Neural progenitor cell (in vitro differentiated cells): ENCODE data around the gene SNF8. TPM values are rescaled to one million over a fixed set of nuclear protein-coding genes. Genes with fewer than 3 reads are reported as not detected.

Experiments used
- DNase-seq: peaks from one replicate; pipeline ENCODE4 v3.0.0-alpha.2; 2016; ENCODE audit warnings: low spot score
- H2AFZ ChIP-seq: fragments of 200-600 bp; sonication (generic); replicated peaks from 2 replicates; pipeline ENCODE4 v1.6.1; 2016; ENCODE audit warnings: antibody characterized with exemption
- H3F3A ChIP-seq: fragments of 200-600 bp; sonication (generic); 2 replicates; pipeline ENCODE4 v1.6.1; 2016; ENCODE audit warnings: antibody characterized with exemption, low read depth
- H3K27ac ChIP-seq: fragments of 200-600 bp; sonication (generic); 2 replicates; pipeline ENCODE4 v1.5.1; 2016; ENCODE audit warnings: mild to moderate bottlenecking
- H3K27me3 ChIP-seq: fragments of 200-600 bp; sonication (generic); 2 replicates; pipeline ENCODE4 v1.6.1; 2016; ENCODE audit warnings: mild to moderate bottlenecking, moderate library complexity
- H3K36me3 ChIP-seq: fragments of 200-600 bp; sonication (generic); 2 replicates; pipeline ENCODE4 v1.5.1; 2016
- H3K4me1 ChIP-seq: fragments of 200-600 bp; sonication (generic); 2 replicates; pipeline ENCODE4 v1.6.1; 2016; ENCODE audit warnings: mixed run types
- H3K4me2 ChIP-seq: fragments of 200-600 bp; sonication (generic); 2 replicates; pipeline ENCODE4 v1.6.1; 2016
- H3K4me3 ChIP-seq: fragments of 200-600 bp; sonication (generic); 2 replicates; pipeline ENCODE4 v1.5.1; 2016
- H3K79me2 ChIP-seq: fragments of 200-600 bp; sonication (generic); 2 replicates; pipeline ENCODE4 v1.6.1; 2016; ENCODE audit warnings: low read depth
- H3K9ac ChIP-seq: fragments of 200-600 bp; sonication (generic); 2 replicates; pipeline ENCODE4 v1.6.1; 2016
- H3K9me3 ChIP-seq: fragments of 200-600 bp; sonication (generic); 2 replicates; pipeline ENCODE4 v1.5.1; 2016; ENCODE audit warnings: low read depth
- H4K20me1 ChIP-seq: fragments of 200-600 bp; sonication (generic); 2 replicates; pipeline ENCODE4 v1.6.1; 2016; ENCODE audit warnings: low read depth
- H3K27ac Mint-ChIP-seq: 3 replicates; pipeline ENCODE4 v1.8.0; 2021; ENCODE audit warnings: mixed read lengths
- H3K27me3 Mint-ChIP-seq: 2 replicates; pipeline ENCODE4 v1.8.0; 2022; ENCODE audit warnings: low read depth, mild to moderate bottlenecking, inconsistent platforms, moderate library complexity, mixed read lengths; ENCODE audit not compliant: insufficient read depth
- H3K36me3 Mint-ChIP-seq: 3 replicates; pipeline ENCODE4 v1.8.0; 2021; ENCODE audit warnings: mixed read lengths
- H3K4me1 Mint-ChIP-seq: 3 replicates; pipeline ENCODE4 v1.8.0; 2021; ENCODE audit warnings: mixed read lengths
- H3K4me3 Mint-ChIP-seq: 3 replicates; pipeline ENCODE4 v1.8.0; 2021; ENCODE audit warnings: mild to moderate bottlenecking, moderate library complexity, mixed read lengths
- H3K9me3 Mint-ChIP-seq: 3 replicates; pipeline ENCODE4 v1.8.0; 2020; ENCODE audit warnings: mixed read lengths
- CTCF ChIP-seq: fragments of 200-600 bp; sonication (generic); IDR thresholded peaks from 2 replicates; pipeline ENCODE4 v1.5.1; 2017; ENCODE audit warnings: antibody characterized with exemption, mild to moderate bottlenecking
- EZH2 ChIP-seq: fragments of 200-600 bp; sonication (generic); IDR thresholded peaks from 2 replicates; pipeline ENCODE4 v1.6.1; 2017; ENCODE audit warnings: antibody characterized with exemption, mild to moderate bottlenecking, moderate library complexity
- EZH2phosphoT487 ChIP-seq: fragments of 200-600 bp; sonication (generic); IDR thresholded peaks from 2 replicates; pipeline ENCODE4 v1.6.1; 2017; ENCODE audit warnings: antibody characterized with exemption
- total RNA-seq: library from RNA; depleted of rRNA; stranded (reverse); fragments of >200 nt; gene quantifications from 2 replicates; pipeline ENCODE4 v1.2.3, GENCODE V29; 2015; ENCODE audit warnings: low replicate concordance

Gene SNF8
- total RNA-seq, 1 donor from 2014 or later, result 103 TPM

- Mint-ChIP-seq H3K27ac (no peak overlapping the region), H3K4me1 (peaks cover 3% of the 10 kb centered on the region), H3K4me3 (no peak overlapping the region), H3K9me3 (peaks cover 7% of the 10 kb centered on the region), H3K27me3 (peaks cover 11% of the 10 kb centered on the region), H3K36me3 (no peaks in the 10 kb centered on the region)
- Histone ChIP-seq H3K36me3 (no peaks in the 10 kb centered on the region), H3K27me3 (no peaks in the 10 kb centered on the region), H3K4me3 (no peak overlapping the region), H3K79me2 (no peaks in the 10 kb centered on the region), H4K20me1 (no peaks in the 10 kb centered on the region), H3K4me2 (no peak overlapping the region), H3K4me1 (no peaks in the 10 kb centered on the region), H3K9ac (no peak overlapping the region), H3K27ac (no peak overlapping the region), H3F3A (no peaks in the 10 kb centered on the region), H2AFZ (no peak overlapping the region), H3K9me3 (no peaks in the 10 kb centered on the region)
- no peak for DNase-seq
- no peak for TF ChIP-seq EZH2
- TF ChIP-seq CTCF, result no peak
- TF ChIP-seq EZH2phosphoT487, result no peak
Observed at GRCh38 chr17:48981927-48982539, 37.4 kb upstream of the SNF8 start.

GRCh38 chr17:48973806-48974205 lies 29.2 kb upstream of the SNF8 start:
- Histone ChIP-seq H3K27ac (no peak overlapping the region), H3K9me3 (no peaks in the 10 kb centered on the region), H3K79me2 (no peaks in the 10 kb centered on the region), H3K4me1 (peaks cover 24% of the 10 kb centered on the region), H3K4me3 (no peak overlapping the region), H3K4me2 (no peak overlapping the region), H3F3A (peaks cover 22% of the 10 kb centered on the region), H3K36me3 (no peaks in the 10 kb centered on the region), H4K20me1 (no peaks in the 10 kb centered on the region), H3K27me3 (no peaks in the 10 kb centered on the region), H3K9ac (no peak overlapping the region), H2AFZ (no peak overlapping the region)
- no peak overlapping the region for H3K4me3 Mint-ChIP-seq
- H3K27ac Mint-ChIP-seq, result peak overlapping the region; percentile 57
- no peaks in the 10 kb centered on the region for H3K9me3 Mint-ChIP-seq
- TF ChIP-seq EZH2phosphoT487 (no peak), EZH2 (no peak), CTCF (no peak)
- no peak for DNase-seq
- no peaks in the 10 kb centered on the region for H3K36me3 Mint-ChIP-seq
- H3K4me1 Mint-ChIP-seq, result peaks cover 43% of the 10 kb centered on the region
- H3K27me3 Mint-ChIP-seq, result no peaks in the 10 kb centered on the region

- no peak overlapping the region for H3K27ac ChIP-seq
Observed at GRCh38 chr17:48972749-48973097, 28.1 kb upstream of the SNF8 start.

More at GRCh38 chr17:48972749-48973097, 28.1 kb upstream of the SNF8 start:
- Mint-ChIP-seq H3K27ac (peak overlapping the region; percentile 97), H3K27me3 (no peaks in the 10 kb centered on the region), H3K4me3 (peak overlapping the region; percentile 63), H3K4me1 (peaks cover 50% of the 10 kb centered on the region), H3K9me3 (no peaks in the 10 kb centered on the region), H3K36me3 (no peaks in the 10 kb centered on the region)
- H4K20me1 ChIP-seq, result no peaks in the 10 kb centered on the region
- TF ChIP-seq EZH2 (no peak), EZH2phosphoT487 (no peak), CTCF (no peak)
- H3K36me3 ChIP-seq, result no peaks in the 10 kb centered on the region
- no peaks in the 10 kb centered on the region for H3K27me3 ChIP-seq
- no peak for DNase-seq
- H3K9me3 ChIP-seq, result no peaks in the 10 kb centered on the region
- no peaks in the 10 kb centered on the region for H3K79me2 ChIP-seq
- H3K4me1 ChIP-seq, result peaks cover 24% of the 10 kb centered on the region
- H2AFZ ChIP-seq, result no peak overlapping the region
- H3K4me3 ChIP-seq, result no peak overlapping the region
- H3F3A ChIP-seq, result peaks cover 26% of the 10 kb centered on the region
- no peak overlapping the region for H3K4me2 ChIP-seq
- no peak overlapping the region for H3K9ac ChIP-seq
